ENCODE results near the gene FAM217B.

The FAM217B gene

DNA sequence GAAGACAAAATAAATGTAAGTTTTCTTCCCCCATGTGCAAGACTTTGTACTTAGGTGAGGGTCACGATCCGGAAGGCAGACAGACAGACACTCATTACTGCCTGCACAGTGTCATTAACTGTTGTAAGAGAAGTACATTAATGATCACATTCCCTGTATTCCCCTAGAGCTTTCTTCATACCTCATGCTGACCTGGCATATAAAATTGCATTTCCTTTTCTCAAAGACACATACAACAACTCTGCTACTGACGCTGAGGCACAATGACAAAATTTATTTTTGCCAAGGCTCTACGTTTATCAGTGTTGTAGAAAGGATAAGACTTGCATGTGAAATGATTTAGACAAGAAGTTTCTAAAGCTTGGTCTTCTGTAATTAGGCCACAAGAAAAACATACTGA lies 3.8 kb upstream of the FAM217B start:
- no peak for DNase-seq (ENCODE audit: low read depth)
- TF ChIP-seq, protein P1, sequence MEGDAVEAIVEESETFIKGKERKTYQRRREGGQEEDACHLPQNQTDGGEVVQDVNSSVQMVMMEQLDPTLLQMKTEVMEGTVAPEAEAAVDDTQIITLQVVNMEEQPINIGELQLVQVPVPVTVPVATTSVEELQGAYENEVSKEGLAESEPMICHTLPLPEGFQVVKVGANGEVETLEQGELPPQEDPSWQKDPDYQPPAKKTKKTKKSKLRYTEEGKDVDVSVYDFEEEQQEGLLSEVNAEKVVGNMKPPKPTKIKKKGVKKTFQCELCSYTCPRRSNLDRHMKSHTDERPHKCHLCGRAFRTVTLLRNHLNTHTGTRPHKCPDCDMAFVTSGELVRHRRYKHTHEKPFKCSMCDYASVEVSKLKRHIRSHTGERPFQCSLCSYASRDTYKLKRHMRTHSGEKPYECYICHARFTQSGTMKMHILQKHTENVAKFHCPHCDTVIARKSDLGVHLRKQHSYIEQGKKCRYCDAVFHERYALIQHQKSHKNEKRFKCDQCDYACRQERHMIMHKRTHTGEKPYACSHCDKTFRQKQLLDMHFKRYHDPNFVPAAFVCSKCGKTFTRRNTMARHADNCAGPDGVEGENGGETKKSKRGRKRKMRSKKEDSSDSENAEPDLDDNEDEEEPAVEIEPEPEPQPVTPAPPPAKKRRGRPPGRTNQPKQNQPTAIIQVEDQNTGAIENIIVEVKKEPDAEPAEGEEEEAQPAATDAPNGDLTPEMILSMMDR (IDR thresholded peaks at IDR 0.05; ENCODE audit: low read depth, low read length, missing control alignments): no peak
- H3K4me3 ChIP-seq (ENCODE audit: low read depth, low read length): no peak overlapping the region
- in situ Hi-C loops (cut with HindIII; ENCODE audit: low sequenced_read_pairs): no loop called here

DNA sequence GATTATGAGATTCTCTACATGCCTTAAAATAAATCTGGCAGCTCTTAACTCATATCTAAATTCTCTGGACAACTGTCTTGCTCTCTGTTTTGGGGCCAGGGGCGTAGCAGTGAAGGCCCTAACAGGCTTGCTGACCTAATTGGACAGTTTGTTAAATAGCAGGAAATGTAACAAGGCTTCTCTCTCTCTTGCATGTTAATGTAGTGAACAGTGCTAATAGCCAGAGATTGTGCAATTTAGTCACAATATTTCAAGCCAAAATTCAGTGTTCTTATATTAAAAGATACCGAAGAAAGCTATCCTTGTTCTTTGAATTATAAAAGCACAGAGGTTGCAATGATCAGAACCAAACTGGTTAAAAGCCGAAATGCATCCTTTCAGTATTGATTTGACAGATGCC lies 3.0 kb upstream of the FAM217B start:
- H3K4me3 ChIP-seq (ENCODE audit: low read depth, low read length): no peak overlapping the region
- in situ Hi-C loops (cut with HindIII; ENCODE audit: low sequenced_read_pairs): no loop called here
- TF ChIP-seq, protein P1 (IDR thresholded peaks at IDR 0.05; ENCODE audit: low read depth, low read length, missing control alignments): no peak
- DNase-seq (ENCODE audit: low read depth): no peak

DNA sequence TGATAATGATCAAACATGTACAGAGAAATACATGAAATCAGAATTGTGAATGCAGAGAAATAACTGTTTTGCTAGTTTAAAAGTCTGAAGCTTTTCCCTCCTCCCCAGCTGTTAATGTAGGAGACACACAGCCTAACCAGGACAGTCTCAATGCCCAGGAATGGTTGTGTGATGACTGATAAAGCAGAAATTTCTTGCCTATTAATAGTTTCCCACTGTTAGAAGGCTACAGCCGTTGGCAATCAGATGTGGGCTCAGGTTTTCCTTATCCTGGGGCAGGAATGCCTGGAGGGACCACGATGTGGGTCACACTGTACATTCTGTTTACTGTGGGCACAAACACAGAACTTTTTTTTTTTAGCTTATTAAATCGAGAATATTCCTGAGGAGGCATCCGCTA lies 2.0 kb upstream of the FAM217B start:
- no peak for DNase-seq (ENCODE audit: low read depth)
- in situ Hi-C loops (cut with HindIII; ENCODE audit: low sequenced_read_pairs): no loop called here
- no peak overlapping the region for H3K4me3 ChIP-seq (ENCODE audit: low read depth, low read length)
- TF ChIP-seq, protein P1 (IDR thresholded peaks at IDR 0.05; ENCODE audit: low read depth, low read length, missing control alignments): no peak

DNA sequence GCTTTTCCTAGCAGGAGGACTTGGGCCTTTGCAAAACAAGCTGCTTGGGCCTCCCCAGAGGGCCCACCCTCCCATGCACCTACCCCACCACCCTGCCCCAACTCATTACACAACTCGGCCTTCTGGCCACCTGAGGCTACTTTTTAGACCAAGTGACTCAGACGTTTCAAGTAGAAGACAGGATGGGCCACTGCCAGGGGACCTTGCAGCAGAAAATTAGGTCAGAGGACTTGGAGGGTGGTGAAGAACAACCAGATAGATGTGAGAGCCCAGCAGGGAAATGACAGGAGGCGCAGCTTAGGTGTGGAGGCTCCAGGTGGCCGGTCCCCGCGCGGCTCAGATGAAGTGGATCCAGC lies 1.5 kb upstream of the FAM217B start:
- DNase-seq (ENCODE audit: low read depth): no peak
- TF ChIP-seq, protein P1 (IDR thresholded peaks at IDR 0.05; ENCODE audit: low read depth, low read length, missing control alignments): no peak
- in situ Hi-C loops (cut with HindIII; ENCODE audit: low sequenced_read_pairs): no loop called here
- no peak overlapping the region for H3K4me3 ChIP-seq (ENCODE audit: low read depth, low read length)

GRCh38 chr20:59939052-59939878 lies 924 bp upstream of the FAM217B start:
- TF ChIP-seq, protein P1 (IDR thresholded peaks at IDR 0.05; ENCODE audit: low read depth, low read length, missing control alignments): no peak
- in situ Hi-C loops (cut with HindIII; ENCODE audit: low sequenced_read_pairs): no loop called here
- DNase-seq (ENCODE audit: low read depth): no peak
- H3K4me3 ChIP-seq (ENCODE audit: low read depth, low read length): peak overlapping the region; percentile 71

DNA sequence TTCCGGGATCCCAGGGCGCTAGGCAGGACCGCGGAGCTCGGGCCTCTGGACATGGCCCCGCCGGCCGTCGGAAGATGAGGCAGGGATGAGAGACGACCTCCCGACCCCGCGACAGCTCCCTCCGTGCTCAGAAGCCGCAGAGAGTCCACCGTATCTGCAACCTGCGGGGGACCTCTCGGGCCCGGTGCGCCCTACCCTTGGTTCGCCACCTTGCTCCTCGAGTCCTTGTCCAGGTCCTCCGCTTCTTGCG lies 385 bp upstream of the FAM217B start:
- in situ Hi-C loops (cut with HindIII; ENCODE audit: low sequenced_read_pairs): no loop called here
- TF ChIP-seq, protein P1 (IDR thresholded peaks at IDR 0.05; ENCODE audit: low read depth, low read length, missing control alignments): no peak
- no peak for DNase-seq (ENCODE audit: low read depth)
- peak overlapping the region; percentile 71 for H3K4me3 ChIP-seq (ENCODE audit: low read depth, low read length)
